22Rv1 (cell line): ENCODE results near the gene TLE2.

Experiments used
- CTCF ChIP-seq: fragments of 450-650 bp; IDR thresholded peaks from 2 replicates; pipeline ENCODE4 v1.5.1; 2017; ENCODE audit warnings: mild to moderate bottlenecking
- ZFX ChIP-seq: fragments of 450-650 bp; IDR thresholded peaks from 2 replicates; pipeline ENCODE4 v1.6.1; 2017; ENCODE audit warnings: antibody characterized with exemption, borderline replicate concordance

DNA sequence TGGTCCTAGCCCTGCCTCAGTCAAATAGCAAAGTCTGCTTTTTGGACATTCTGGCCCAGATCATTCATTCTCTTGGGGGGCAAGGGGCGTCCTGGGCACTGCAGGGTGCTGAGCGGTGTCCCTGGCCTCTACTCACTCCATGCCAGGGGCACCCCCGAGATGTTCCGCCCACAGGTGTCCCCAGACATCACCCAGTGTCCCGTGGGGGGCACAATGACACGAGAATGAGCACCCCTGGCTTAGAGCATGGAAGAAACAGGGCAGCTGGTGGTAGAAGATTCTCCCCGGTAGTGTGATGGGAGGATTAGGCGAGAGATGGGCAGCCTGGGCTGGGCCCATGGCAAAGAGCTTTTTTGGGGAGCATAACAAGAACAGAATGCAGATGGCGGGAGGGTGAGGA, 38.5 kb upstream of the TLE2 start:
- TF ChIP-seq ZFX = no peak
- no peak for TF ChIP-seq CTCF
